Mucosa of stomach (tissue), 1 donor: ENCODE results near the gene RNPEPL1.

Experiments used
- H3K27me3 ChIP-seq: one replicate; pipeline ENCODE4 v1.7.0; 2013; ENCODE audit warnings: mild to moderate bottlenecking, low read length; ENCODE audit not compliant: control insufficient read depth, insufficient read depth
- H3K36me3 ChIP-seq: one replicate; pipeline ENCODE4 v1.7.0; 2013; ENCODE audit warnings: low read length; ENCODE audit not compliant: control insufficient read depth, insufficient read depth
- H3K4me1 ChIP-seq: one replicate; pipeline ENCODE4 v1.7.0; 2013; ENCODE audit warnings: mild to moderate bottlenecking, low read length; ENCODE audit not compliant: control insufficient read depth, insufficient read depth
- H3K4me3 ChIP-seq: one replicate; pipeline ENCODE4 v1.7.0; 2013; ENCODE audit warnings: low read length
- H3K9ac ChIP-seq: one replicate; pipeline ENCODE4 v1.7.0; 2013; ENCODE audit warnings: mild to moderate bottlenecking, low read length, moderate library complexity
- H3K9me3 ChIP-seq: one replicate; pipeline ENCODE4 v1.7.0; 2013; ENCODE audit warnings: mild to moderate bottlenecking, low read length, moderate library complexity; ENCODE audit not compliant: control insufficient read depth
- donor health status: Pancreatic carcinoma.

RNPEPL1 gene

DNA sequence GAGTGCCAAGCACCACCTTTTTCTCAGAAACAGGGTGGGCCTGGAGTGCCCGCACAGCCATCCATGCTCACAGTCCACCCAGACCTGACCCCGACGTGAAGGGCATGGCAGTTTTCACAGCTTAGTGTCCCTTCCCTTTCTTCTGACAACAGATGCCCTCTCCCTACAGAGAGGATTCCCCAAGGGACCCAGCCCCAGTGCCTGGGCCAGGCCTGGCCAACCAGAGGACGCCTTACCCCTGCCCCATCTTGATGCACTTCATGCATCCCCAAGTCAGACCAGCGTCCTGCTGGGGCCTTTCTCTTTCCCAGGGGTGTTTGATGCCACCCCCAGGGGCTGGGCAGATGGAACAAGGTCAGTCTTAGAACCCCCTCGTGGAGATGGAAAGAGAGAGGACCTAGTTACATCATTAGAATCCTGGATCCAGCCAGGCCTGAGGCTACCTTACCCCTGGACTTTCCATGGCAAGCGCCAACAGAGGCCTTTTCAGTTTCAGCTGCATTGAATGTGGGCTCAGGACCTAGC, 14.3 kb upstream of the RNPEPL1 start:
- Histone ChIP-seq H3K9me3 (no peaks in the 10 kb centered on the region), H3K9ac (no peak overlapping the region)

DNA sequence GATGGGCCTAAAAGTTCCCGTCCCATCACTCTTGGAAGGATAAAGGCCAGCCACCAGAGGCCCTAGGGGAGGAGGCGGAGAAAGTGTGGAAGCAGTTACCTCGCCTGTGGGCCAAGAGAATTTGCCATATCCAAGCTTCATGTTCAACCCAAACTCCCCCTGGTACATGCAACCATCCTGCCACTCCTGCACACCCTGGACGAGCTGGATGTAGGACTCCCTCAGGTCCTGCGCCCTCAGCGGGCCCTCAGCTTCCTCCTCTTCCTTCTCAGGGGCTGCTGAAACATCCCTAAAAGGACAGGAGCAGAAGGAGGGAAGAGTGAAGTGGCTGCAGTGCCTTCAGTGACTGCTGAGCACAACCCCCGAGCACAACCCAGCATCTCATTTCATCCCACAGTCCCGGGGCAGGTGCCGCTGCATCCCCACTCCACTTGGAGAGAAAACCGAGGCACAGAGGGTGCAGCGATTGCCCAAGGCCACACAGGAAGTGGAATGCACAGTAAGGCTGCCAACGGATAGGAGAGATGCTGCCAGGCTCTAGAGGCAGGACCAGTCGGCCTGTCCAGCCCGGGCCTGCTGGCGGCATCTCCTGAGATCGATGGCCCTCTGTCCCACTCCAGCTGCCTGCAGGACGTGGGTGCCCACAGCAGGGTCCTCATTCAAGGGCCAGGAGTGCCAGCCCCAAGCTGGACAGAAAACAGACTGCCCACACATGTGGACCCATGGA, 13.4 kb upstream of the RNPEPL1 start:
- no peak overlapping the region for H3K9ac ChIP-seq
- no peak overlapping the region for H3K4me3 ChIP-seq
- H3K27me3 ChIP-seq: no peaks in the 10 kb centered on the region
- H3K36me3 ChIP-seq: peaks cover 5% of the 10 kb centered on the region
- H3K4me1 ChIP-seq: peaks cover 26% of the 10 kb centered on the region
- H3K9me3 ChIP-seq: no peaks in the 10 kb centered on the region

More for the DNA sequence above, 14.3 kb upstream of the RNPEPL1 start:
- Histone ChIP-seq H3K27me3 (no peaks in the 10 kb centered on the region), H3K4me3 (no peak overlapping the region), H3K36me3 (peaks cover 5% of the 10 kb centered on the region), H3K4me1 (peaks cover 18% of the 10 kb centered on the region)

DNA sequence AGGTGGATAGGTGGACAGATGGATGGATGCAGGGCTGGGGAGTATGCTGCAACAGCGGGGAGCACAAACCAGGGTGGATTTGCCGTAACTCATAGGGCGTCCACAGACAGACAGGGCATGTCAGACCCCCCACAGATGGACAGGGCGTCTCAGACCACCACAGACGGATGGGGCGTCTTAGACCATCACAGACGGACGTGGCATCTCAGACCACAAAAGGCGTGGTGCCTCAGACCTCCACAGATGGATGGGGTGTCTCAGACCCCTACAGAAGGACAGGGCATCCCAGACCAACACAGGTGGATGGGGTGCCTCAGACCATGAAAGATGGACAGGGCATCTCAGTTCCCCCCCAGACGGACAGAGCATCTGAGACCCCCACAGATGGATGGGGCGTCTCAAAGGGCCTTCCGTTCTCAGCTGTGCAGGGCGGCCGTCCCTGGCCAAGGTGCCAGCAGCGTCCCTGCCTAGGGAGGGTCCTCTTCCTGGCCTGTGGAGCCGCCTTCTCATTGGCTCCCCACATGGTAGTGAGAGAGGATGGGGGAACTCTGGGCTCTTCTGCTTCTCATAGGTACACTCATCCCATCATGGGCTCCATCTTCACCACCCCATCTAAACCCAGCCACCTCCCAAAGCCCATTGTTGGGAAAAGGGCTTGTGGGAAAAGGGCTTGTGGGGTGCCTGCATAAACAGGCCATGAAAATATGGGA, 12.6 kb upstream of the RNPEPL1 start:
- Histone ChIP-seq H3K9me3 (no peaks in the 10 kb centered on the region), H3K4me1 (peaks cover 26% of the 10 kb centered on the region), H3K27me3 (no peaks in the 10 kb centered on the region), H3K4me3 (no peak overlapping the region), H3K36me3 (peaks cover 5% of the 10 kb centered on the region), H3K9ac (no peak overlapping the region)

DNA sequence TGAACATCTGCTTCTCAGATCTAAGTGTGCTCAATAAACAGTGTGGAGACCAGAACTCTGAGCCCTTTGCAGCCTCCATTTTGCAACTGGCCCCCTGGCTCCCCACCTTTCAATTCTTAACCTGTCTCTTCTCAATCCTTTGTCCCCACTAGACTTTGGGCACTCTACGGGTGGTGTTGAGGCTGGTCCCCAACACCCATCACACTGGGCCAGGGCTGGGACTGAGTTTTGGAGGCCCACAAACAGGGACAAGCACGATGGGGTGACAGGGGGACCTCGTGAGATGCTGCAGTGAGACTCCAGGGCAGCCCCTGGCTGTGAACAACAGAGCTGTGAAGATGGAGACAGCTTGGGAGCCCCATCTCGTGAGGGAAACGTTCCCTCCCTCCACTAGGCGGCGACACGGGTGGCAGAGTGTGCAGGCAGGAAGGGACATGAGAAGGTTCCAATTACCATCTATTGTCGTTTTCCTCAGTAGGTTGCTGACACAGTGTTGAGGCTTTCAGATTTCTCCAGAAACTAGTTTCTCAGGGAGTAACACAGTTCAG, 11.7 kb upstream of the RNPEPL1 start:
- Histone ChIP-seq H3K4me3 (no peak overlapping the region), H3K36me3 (peaks cover 5% of the 10 kb centered on the region), H3K27me3 (no peaks in the 10 kb centered on the region), H3K4me1 (peaks cover 30% of the 10 kb centered on the region), H3K9me3 (no peaks in the 10 kb centered on the region), H3K9ac (no peak overlapping the region)

DNA sequence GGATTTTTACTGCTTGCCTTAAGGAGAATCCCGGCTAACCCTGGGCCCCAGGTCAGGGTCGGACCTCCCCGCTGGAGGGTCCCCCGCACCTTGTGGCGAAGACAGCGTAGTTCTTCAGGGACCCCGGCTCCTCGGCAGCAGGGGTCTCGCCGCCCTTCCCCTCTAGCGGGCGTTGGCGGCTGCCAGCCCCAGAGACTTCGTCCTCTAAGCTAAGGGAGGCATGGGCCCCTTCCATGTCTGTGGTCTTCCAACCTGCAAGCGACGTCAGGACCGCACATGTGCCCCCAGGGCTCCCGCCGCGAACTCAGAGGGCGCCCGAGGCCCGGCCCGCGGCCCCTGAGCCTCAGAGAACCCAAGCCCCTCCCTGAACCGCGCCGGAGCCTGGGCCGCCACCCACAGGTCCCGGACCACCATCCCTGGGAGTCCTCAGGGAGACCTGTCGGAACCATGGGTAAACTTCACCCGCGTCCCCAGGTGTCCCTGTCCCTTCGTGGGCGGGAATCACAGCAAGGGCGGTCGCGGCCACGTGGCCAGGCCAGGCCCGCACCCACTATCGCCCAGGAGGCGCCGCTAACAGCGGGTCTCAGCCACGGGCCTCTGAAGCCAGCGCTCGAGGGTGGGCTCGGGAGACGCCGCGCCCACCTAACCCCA, 11.1 kb upstream of the RNPEPL1 start:
- Histone ChIP-seq H3K9me3 (no peaks in the 10 kb centered on the region), H3K4me3 (no peak overlapping the region), H3K4me1 (peaks cover 36% of the 10 kb centered on the region)

DNA sequence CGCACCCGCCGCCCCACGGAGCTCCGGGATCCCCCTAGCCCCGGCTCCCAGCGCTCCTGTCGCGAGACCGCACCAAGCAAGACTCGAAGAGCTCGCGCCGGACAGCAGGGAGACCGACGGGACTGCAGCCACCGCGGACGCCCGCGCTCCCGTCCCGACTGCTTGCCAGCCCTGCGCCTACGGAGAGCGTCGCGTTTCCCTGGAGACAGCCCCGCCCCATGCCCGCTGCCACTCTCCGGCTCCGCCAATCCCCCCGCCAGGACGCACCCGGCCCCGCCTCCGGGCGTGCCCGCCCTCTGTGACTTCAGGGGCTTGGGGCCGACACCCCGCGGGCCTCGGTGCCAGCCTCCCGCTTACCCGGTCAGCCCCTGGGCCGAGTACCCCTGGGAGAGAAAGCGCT, 10.5 kb upstream of the RNPEPL1 start, which contains the start of gene ANKMY1:
Gene ANKMY1, minus strand, starts transcription at position 181 of the 400 bp plus-strand sequence. CDS start 653 bp downstream, outside the sequence.
- H3K4me1 ChIP-seq: peaks cover 42% of the 10 kb centered on the region
- no peak within 1 kb of the TSS for H3K9ac ChIP-seq
- H3K27me3 ChIP-seq: no peaks in the 10 kb centered on the region

More for the DNA sequence above, 11.1 kb upstream of the RNPEPL1 start:
- peaks cover 5% of the 10 kb centered on the region for H3K36me3 ChIP-seq
- no peaks in the 10 kb centered on the region for H3K27me3 ChIP-seq
- no peak overlapping the region for H3K9ac ChIP-seq

DNA sequence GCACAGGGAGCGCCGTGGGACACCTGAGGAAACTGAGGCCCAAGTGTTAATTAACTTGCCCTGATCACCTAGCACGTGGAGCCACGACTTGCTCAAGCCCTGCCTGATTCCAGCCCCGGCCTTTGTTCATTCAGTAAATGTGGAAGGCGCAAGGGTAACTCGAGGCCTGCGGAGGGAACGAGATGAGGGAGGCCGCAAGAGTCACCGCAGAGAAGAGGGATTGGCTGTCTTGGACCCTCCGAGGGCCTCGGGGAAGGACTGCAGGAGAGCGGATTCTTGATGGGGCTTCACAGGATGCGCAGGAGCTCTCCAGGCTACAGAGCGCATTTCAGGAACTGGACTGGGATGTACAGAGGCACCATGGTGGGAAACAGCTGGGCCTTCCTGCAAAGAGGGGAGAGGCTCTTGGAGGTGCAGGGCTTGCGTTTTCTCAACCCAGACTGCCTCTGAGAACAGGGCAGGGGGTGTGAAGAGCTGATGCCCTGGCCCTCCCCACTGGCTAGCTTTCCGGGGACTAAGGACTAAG, 10.0 kb upstream of the RNPEPL1 start:
- Histone ChIP-seq H3K36me3 (peaks cover 5% of the 10 kb centered on the region), H3K9me3 (no peaks in the 10 kb centered on the region), H3K4me1 (peaks cover 46% of the 10 kb centered on the region), H3K4me3 (no peak overlapping the region), H3K27me3 (no peaks in the 10 kb centered on the region), H3K9ac (no peak overlapping the region)

More for the DNA sequence above, 10.5 kb upstream of the RNPEPL1 start, which contains the start of gene ANKMY1:
- Histone ChIP-seq H3K9me3 (no peaks in the 10 kb centered on the region), H3K4me3 (no peak within 1 kb of the TSS), H3K36me3 (peaks cover 5% of the 10 kb centered on the region)

DNA sequence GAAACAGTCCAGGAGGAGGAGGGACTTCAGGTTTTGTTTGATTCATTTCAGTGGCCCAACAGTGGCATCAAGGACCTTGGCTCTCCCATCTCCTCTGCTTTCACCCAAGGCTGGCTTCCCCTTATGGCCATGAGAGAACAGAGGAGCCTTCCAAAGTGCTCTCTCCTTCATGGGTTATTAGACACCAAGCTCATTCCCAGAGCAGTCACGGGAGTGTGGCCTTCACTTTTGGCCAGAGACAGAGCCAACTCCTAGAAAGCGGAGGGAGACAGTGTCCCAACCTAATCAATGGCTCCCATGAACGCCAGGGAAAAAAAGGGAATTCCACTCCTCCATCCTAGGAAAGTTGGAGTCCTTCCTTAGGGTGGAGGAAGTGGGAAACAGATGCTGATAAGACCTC, 9.0 kb upstream of the RNPEPL1 start:
- Histone ChIP-seq H3K4me1 (peaks cover 53% of the 10 kb centered on the region), H3K4me3 (no peak overlapping the region), H3K27me3 (no peaks in the 10 kb centered on the region), H3K36me3 (peaks cover 5% of the 10 kb centered on the region), H3K9me3 (no peaks in the 10 kb centered on the region), H3K9ac (no peak overlapping the region)

DNA sequence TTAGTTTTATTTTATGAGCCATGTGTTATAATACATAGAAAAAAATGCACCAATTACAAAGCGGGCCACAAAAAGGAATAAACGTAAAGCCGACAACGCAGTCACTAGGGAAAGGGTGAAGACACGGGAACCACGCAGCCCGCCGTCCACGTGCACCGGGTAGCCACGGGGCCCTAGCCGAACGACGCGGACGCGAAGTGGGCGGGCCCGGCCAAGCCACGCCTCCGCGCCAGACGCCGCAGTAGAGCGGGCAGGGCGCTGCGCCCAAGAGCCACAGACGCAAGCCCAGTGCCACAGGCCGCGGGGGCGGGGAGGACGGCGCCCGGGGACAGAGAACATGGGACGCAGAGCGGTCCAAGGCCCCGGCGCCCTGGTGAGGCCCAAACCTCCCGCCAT, 8.2 kb upstream of the RNPEPL1 start, which contains the start of gene DUSP28:
Gene DUSP28, plus strand, starts transcription at position 274 of the 396 bp plus-strand sequence. CDS start 328 bp downstream, outside the sequence.
- Histone ChIP-seq H3K4me1 (peaks cover 61% of the 10 kb centered on the region), H3K36me3 (peaks cover 5% of the 10 kb centered on the region), H3K27me3 (no peaks in the 10 kb centered on the region), H3K4me3 (peak within 1 kb of the TSS; percentile 83), H3K9ac (peak within 1 kb of the TSS; percentile 92), H3K9me3 (no peaks in the 10 kb centered on the region)

DNA sequence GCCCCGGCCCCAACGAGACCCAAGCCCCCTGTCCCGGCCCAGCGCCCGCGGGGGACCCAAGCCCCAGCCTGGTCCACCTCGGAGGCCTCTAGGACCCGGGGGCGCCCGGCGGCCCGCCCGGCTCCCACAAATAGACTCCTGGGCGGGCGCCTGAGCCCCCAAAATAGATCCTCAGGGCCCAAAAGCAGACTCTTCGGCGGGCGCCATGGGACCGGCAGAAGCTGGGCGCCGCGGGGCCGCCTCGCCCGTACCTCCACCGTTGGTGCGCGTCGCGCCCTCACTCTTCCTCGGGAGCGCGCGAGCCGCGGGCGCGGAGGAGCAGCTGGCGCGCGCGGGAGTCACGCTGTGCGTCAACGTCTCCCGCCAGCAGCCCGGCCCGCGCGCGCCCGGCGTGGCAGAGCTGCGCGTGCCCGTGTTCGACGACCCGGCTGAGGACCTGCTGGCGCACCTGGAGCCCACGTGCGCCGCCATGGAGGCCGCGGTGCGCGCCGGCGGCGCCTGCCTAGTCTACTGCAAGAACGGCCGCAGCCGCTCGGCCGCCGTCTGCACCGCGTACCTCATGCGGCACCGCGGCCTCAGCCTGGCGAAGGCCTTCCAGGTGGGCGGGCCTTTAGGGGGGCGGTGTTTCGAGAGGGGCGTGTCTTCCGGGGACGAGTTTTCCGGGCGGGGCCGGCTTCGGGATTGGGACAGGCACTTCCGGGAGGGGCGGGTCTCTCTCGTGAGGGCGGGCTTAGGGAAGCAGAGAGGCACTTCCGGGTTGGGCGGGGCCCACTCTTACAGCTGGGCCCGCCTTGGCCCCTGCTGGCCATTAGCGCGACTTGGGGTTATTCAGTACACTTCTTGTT, 7.6 kb upstream of the RNPEPL1 start:
- peak overlapping the region; percentile 92 for H3K9ac ChIP-seq
- H3K4me3 ChIP-seq: peak overlapping the region; percentile 83
- H3K4me1 ChIP-seq: peaks cover 67% of the 10 kb centered on the region
- H3K27me3 ChIP-seq: no peaks in the 10 kb centered on the region
- peaks cover 1% of the 10 kb centered on the region for H3K36me3 ChIP-seq
- H3K9me3 ChIP-seq: no peaks in the 10 kb centered on the region
